PFSK-1 (cell line): Measurements from ENCODE around the gene YBX2.

ENCODE experiments used
- FOXP2 ChIP-seq: optimal IDR thresholded peaks from 2 replicates; pipeline ENCODE3; 2011; ENCODE audit warnings: borderline replicate concordance, control low read depth, inconsistent platforms; ENCODE audit not compliant: insufficient read depth; ENCODE audit errors: extremely low read length, extremely low read depth
- POLR2AphosphoS5 ChIP-seq: IDR thresholded peaks from 2 replicates; pipeline ENCODE4 v1.6.1; 2012; ENCODE audit warnings: low read depth, mild to moderate bottlenecking, control low read depth, low read length, moderate library complexity
- SIN3A ChIP-seq: IDR thresholded peaks from 2 replicates; pipeline ENCODE4 v1.6.1; 2012; ENCODE audit warnings: mild to moderate bottlenecking, low read length, moderate library complexity, borderline replicate concordance; ENCODE audit not compliant: insufficient read depth
- TAF1 ChIP-seq: IDR thresholded peaks from 2 replicates; pipeline ENCODE4 v1.6.1; 2012; ENCODE audit warnings: low read length, control low read depth, borderline replicate concordance; ENCODE audit not compliant: insufficient read depth
- TF ChIP-seq, protein P1 (sequence below), 2 experiments: IDR thresholded peaks; 2 replicates each; pipeline versions ENCODE4 v1.6.1 to v1.8.0; 2011 to 2012; ENCODE audit warnings: low read depth in 2 of 2, low read length in 2 of 2, control low read depth in 1 of 2, inconsistent platforms in 1 of 2, mild to moderate bottlenecking in 1 of 2, moderate library complexity in 1 of 2; ENCODE audit not compliant: insufficient read depth in 1 of 2

YBX2 gene

DNA sequence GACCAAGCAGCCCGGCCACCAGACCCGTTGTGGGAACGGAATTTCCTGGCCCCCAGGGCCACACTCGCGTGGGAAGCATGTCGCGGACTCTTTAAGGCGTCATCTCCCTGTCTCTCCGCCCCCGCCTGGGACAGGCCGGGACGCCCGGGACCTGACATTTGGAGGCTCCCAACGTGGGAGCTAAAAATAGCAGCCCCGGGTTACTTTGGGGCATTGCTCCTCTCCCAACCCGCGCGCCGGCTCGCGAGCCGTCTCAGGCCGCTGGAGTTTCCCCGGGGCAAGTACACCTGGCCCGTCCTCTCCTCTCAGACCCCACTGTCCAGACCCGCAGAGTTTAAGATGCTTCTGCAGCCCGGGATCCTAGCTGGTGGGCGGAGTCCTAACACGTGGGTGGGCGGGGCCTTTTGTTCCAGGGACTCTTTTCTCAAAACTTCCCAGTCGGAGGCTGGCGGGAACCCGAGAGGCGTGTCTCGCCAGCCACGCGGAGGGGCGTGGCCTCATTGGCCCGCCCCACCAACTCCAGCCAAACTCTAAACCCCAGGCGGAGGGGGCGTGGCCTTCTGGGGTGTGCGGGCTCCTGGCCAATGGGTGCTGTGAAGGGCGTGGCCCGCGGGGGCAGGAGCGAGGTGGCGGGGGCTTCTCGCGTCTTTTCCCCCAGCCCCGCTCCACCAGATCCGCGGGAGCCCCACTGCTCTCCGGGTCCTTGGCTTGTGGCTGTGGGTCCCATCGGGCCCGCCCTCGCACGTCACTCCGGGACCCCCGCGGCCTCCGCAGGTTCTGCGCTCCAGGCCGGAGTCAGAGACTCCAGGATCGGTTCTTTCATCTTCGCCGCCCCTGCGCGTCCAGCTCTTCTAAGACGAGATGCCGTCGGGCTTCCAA, 13.1 kb downstream of the YBX2 start, which contains the start of gene SLC2A4:
Gene SLC2A4, plus strand, starts transcription at position 645 of the 879 bp plus-strand sequence. Its CDS starts 217 bp downstream, at position 862.
- TF ChIP-seq SIN3A (peak; percentile 96; the same call in 1 of the 2 replicates), FOXP2 (no peak), TAF1 (no peak), POLR2AphosphoS5 (no peak)

DNA sequence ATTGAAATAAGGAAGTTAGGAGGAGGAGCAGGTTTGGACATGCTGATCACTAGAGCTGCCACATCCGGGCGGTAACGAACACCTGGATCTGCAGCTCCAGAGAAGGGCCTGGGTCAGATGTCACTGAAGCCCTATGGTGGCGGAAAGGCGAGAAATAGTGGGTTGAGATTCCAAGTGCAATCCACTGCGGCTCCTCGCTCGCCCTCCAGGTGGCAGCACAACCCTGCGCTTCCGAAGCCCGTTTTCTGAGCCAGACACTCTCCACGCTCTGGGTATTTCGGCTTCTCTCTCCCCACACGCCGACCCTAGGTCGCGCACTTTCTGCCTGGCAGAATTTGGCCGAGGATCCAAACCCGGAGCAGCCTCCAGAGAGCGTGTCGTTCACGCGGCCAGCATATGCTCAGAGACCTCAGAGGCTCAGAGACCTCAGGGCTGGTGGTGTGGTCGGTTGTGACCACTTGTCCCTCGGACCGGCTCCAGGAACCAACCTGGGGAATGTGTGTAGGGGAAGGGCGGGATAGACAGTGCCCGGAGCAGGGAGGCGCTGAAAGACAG, 13.8 kb downstream of the YBX2 start:
- TF ChIP-seq POLR2AphosphoS5 (no peak), SIN3A (0 out of 2 replicates have a peak, but pooled peaks have one; percentile 7), FOXP2 (peak; percentile 63), TAF1 (no peak)
- TF ChIP-seq, protein P1, sequence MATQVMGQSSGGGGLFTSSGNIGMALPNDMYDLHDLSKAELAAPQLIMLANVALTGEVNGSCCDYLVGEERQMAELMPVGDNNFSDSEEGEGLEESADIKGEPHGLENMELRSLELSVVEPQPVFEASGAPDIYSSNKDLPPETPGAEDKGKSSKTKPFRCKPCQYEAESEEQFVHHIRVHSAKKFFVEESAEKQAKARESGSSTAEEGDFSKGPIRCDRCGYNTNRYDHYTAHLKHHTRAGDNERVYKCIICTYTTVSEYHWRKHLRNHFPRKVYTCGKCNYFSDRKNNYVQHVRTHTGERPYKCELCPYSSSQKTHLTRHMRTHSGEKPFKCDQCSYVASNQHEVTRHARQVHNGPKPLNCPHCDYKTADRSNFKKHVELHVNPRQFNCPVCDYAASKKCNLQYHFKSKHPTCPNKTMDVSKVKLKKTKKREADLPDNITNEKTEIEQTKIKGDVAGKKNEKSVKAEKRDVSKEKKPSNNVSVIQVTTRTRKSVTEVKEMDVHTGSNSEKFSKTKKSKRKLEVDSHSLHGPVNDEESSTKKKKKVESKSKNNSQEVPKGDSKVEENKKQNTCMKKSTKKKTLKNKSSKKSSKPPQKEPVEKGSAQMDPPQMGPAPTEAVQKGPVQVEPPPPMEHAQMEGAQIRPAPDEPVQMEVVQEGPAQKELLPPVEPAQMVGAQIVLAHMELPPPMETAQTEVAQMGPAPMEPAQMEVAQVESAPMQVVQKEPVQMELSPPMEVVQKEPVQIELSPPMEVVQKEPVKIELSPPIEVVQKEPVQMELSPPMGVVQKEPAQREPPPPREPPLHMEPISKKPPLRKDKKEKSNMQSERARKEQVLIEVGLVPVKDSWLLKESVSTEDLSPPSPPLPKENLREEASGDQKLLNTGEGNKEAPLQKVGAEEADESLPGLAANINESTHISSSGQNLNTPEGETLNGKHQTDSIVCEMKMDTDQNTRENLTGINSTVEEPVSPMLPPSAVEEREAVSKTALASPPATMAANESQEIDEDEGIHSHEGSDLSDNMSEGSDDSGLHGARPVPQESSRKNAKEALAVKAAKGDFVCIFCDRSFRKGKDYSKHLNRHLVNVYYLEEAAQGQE (IDR thresholded peaks at IDR 0.05; ENCODE audit: insufficient read depth in 1 of 2, low read depth in 2 of 2, low read length in 2 of 2) = no peak

DNA sequence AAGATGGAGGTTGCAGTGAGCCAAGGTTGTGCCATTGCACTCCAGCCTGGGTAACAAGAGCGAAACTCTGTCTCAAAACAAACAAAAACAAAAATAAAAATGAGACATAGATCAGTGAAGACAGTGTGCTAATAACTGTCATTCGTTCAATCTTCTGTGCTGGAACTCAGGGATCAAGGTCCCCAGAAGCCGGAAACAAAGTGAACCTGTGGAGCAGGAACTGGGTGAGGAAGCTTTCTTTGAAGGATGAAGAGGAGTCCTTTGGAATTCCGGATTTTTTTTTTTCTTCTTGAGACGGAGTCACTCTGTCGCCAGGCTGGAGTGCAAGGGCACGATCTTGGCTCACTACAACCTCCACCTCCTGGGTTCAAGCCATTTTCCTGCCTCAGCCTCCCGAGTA, 15.0 kb downstream of the YBX2 start:
- TF ChIP-seq TAF1 (no peak), POLR2AphosphoS5 (no peak), FOXP2 (no peak), SIN3A (no peak)
- TF ChIP-seq, protein P1 (IDR thresholded peaks at IDR 0.05; ENCODE audit: insufficient read depth in 1 of 2, low read depth in 2 of 2, low read length in 2 of 2) = no peak

DNA sequence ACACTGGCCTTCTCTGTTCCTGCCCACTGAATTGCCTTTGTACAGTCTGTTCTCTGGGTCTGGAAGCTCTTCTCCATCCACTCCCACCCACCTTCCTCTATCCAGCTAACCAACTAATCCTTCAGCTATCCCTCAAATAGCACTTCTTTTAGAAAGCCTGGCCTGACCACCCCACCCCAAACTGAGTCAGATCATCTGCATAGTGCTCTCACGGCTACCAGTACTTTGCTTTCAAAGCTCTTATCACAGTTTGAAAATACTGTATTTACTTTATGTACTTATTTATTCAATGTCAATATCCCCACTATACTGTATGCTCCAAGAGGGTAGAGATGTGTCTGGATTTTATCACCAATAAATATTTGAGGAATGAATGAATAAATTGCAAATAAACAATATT, 27.7 kb downstream of the YBX2 start:
- TF ChIP-seq FOXP2 = no peak
- TF ChIP-seq SIN3A = no peak
- TF ChIP-seq, protein P1 (IDR thresholded peaks at IDR 0.05; ENCODE audit: insufficient read depth in 1 of 2, low read depth in 2 of 2, low read length in 2 of 2) = no peak
- no peak for TF ChIP-seq TAF1
- TF ChIP-seq POLR2AphosphoS5 = no peak

DNA sequence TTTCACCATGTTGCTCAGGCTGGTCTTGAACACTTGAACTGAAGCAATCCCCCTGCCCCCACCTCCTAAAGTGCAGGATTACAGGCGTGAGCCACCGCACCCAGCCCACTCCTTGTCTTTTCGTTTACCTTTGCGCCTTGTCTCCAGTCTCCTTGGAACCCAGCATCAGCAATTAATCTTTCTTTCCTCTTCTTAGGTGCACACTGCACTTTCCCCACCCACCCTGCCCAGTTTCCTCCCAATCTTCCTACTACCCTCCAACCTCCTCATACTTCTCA, 30.7 kb downstream of the YBX2 start:
- TF ChIP-seq TAF1 (no peak), POLR2AphosphoS5 (no peak), FOXP2 (peak; percentile 3)
